Measurements from ENCODE around the gene RPL36. TPM values are rescaled to one million over a fixed set of nuclear protein-coding genes. Genes with fewer than 3 reads are reported as not detected.

The RPL36 gene
- total and polyA plus RNA-seq, 9 of the 15 experiments (the other 6 are each of a cell fraction or from before 2014, with no cell fraction given): 350 to 3,412 (median 1,507) TPM

DNA sequence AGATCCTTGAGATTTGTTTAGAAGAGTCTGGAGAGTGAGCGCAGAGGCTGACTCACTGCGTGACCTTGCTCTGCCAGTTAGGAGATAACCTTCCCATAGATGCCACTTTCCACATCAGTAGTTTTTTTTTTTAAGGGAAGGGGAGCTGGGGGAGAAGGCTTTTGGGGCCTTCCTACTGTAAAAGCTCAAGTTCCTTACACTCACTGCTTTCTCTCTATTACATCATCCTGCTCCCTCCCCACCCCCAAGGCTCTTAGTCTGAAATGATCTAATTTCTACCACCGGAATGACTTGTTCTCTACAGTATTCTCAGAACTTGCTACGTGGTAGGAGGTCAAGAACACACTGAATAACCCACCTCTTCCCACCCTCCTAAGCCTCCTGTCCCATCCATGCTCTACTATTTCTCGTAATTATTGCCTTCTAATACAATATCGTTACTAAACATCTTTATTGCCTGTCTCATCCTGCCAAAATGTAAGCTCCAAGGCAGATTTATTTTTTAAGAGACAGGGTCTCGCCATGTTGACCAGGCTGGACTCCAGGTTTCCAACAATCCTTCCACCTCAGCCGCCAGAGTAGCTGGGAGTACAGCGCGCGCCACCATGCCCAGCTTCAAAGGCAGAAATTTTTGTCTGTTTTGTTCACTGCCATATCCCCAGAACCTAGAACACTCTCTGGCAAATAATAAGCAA is 28.6 kb downstream of the RPL36 start (continued):
- TF ChIP-seq ZFP30 (CRISPR knock-in tag; IDR thresholded peaks at IDR 0.05; ENCODE audit: borderline replicate concordance): no peak
- peak; percentile 85 for TF ChIP-seq SMARCA4 (IDR thresholded peaks at IDR 0.05)
- TF ChIP-seq PRMT5 (CRISPR knock-in tag; IDR thresholded peaks at IDR 0.05): no peak
- TF ChIP-seq POLR2A (conservative IDR thresholded peaks at IDR 0.05): peak; percentile 89
- no peak for TF ChIP-seq EWSR1 (IDR thresholded peaks at IDR 0.05; ENCODE audit: borderline replicate concordance, low read depth, partially characterized antibody)
- TF ChIP-seq XRCC5 (IDR thresholded peaks at IDR 0.05; ENCODE audit: low read depth, low read length): no peak
- TF ChIP-seq, protein P1, sequence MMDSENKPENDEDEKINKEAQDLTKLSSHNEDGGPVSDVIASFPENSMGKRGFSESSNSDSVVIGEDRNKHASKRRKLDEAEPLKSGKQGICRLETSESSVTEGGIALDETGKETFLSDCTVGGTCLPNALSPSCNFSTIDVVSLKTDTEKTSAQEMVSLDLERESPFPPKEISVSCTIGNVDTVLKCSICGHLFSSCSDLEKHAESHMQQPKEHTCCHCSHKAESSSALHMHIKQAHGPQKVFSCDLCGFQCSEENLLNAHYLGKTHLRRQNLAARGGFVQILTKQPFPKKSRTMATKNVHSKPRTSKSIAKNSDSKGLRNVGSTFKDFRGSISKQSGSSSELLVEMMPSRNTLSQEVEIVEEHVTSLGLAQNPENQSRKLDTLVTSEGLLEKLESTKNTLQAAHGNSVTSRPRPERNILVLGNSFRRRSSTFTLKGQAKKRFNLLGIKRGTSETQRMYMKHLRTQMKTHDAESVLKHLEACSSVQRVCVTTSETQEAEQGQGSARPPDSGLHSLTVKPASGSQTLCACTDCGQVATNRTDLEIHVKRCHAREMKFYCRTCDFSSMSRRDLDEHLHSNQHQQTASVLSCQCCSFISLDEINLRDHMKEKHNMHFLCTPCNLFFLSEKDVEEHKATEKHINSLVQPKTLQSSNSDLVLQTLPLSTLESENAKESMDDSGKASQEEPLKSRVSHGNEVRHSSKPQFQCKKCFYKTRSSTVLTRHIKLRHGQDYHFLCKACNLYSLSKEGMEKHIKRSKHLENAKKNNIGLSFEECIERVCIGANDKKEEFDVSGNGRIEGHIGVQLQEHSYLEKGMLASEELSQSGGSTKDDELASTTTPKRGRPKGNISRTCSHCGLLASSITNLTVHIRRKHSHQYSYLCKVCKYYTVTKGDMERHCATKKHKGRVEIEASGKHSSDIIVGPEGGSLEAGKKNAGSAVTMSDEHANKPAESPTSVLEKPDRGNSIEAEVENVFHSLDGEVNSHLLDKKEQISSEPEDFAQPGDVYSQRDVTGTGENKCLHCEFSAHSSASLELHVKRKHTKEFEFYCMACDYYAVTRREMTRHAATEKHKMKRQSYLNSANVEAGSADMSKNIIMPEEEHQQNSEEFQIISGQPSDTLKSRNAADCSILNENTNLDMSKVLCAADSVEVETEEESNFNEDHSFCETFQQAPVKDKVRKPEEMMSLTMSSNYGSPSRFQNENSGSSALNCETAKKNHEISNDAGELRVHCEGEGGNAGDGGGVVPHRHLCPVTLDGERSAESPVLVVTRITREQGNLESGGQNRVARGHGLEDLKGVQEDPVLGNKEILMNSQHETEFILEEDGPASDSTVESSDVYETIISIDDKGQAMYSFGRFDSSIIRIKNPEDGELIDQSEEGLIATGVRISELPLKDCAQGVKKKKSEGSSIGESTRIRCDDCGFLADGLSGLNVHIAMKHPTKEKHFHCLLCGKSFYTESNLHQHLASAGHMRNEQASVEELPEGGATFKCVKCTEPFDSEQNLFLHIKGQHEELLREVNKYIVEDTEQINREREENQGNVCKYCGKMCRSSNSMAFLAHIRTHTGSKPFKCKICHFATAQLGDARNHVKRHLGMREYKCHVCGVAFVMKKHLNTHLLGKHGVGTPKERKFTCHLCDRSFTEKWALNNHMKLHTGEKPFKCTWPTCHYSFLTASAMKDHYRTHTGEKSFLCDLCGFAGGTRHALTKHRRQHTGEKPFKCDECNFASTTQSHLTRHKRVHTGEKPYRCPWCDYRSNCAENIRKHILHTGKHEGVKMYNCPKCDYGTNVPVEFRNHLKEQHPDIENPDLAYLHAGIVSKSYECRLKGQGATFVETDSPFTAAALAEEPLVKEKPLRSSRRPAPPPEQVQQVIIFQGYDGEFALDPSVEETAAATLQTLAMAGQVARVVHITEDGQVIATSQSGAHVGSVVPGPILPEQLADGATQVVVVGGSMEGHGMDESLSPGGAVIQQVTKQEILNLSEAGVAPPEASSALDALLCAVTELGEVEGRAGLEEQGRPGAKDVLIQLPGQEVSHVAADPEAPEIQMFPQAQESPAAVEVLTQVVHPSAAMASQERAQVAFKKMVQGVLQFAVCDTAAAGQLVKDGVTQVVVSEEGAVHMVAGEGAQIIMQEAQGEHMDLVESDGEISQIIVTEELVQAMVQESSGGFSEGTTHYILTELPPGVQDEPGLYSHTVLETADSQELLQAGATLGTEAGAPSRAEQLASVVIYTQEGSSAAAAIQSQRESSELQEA (IDR thresholded peaks at IDR 0.05; ENCODE audit: low read depth): no peak
- TF ChIP-seq, protein P2, sequence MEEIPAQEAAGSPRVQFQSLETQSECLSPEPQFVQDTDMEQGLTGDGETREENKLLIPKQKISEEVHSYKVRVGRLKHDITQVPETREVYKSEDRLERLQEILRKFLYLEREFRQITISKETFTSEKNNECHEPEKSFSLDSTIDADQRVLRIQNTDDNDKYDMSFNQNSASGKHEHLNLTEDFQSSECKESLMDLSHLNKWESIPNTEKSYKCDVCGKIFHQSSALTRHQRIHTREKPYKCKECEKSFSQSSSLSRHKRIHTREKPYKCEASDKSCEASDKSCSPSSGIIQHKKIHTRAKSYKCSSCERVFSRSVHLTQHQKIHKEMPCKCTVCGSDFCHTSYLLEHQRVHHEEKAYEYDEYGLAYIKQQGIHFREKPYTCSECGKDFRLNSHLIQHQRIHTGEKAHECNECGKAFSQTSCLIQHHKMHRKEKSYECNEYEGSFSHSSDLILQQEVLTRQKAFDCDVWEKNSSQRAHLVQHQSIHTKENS (CRISPR knock-in tag; IDR thresholded peaks at IDR 0.05): no peak
- TF ChIP-seq CBFA2T2 (conservative IDR thresholded peaks at IDR 0.05): no peak
- no peak for TF ChIP-seq KLF1 (tag; IDR thresholded peaks at IDR 0.05)
- peak; percentile 63; the same call in 1 of the 2 replicates for TF ChIP-seq HLTF (IDR thresholded peaks at IDR 0.05)
- TF ChIP-seq TARDBP (IDR thresholded peaks at IDR 0.05): peak; percentile 50; the same call in 1 of the 2 replicates
- TF ChIP-seq, protein P3, sequence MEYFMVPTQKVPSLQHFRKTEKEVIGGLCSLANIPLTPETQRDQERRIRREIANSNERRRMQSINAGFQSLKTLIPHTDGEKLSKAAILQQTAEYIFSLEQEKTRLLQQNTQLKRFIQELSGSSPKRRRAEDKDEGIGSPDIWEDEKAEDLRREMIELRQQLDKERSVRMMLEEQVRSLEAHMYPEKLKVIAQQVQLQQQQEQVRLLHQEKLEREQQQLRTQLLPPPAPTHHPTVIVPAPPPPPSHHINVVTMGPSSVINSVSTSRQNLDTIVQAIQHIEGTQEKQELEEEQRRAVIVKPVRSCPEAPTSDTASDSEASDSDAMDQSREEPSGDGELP (CRISPR knock-in tag; IDR thresholded peaks at IDR 0.05; ENCODE audit: borderline replicate concordance): no peak
- TF ChIP-seq TSC22D4 (tag; IDR thresholded peaks at IDR 0.05): no peak
- no peak for TF ChIP-seq TAF15 (IDR thresholded peaks at IDR 0.05; ENCODE audit: low read depth, low read length)
- peak; percentile 70 for TF ChIP-seq SOX6 (IDR thresholded peaks at IDR 0.05)
- TF ChIP-seq POU5F1 (IDR thresholded peaks at IDR 0.05; ENCODE audit: borderline replicate concordance, low read depth, low read length, partially characterized antibody): no peak
- no peak for TF ChIP-seq SREBF1 (IDR thresholded peaks at IDR 0.05; ENCODE audit: borderline replicate concordance, low read depth, low read length)
- TF ChIP-seq CREBBP (IDR thresholded peaks at IDR 0.05; ENCODE audit: low read depth, low read length): no peak
- no peak for TF ChIP-seq MTA1 (IDR thresholded peaks at IDR 0.05; ENCODE audit: borderline replicate concordance)
- peak; percentile 4 for TF ChIP-seq CHD1 (IDR thresholded peaks at IDR 0.05; ENCODE audit: low read length)

Data from K562 (cell line).